HG02588 (cell line): ENCODE data around the gene OXCT1.
"Not testable (repeated sequence)": the region's sequence is repeated elsewhere in the genome, so short reads cannot be mapped to it uniquely, and the experiment has no call there.

Experiments used
- ATAC-seq: cut with Tn5 transposase; IDR thresholded peaks from one replicate; pipeline ENCODE4 v1.9.1; 2021; ENCODE audit warnings: mild to moderate bottlenecking, moderate library complexity; ENCODE audit not compliant: unreplicated experiment

Gene OXCT1

DNA sequence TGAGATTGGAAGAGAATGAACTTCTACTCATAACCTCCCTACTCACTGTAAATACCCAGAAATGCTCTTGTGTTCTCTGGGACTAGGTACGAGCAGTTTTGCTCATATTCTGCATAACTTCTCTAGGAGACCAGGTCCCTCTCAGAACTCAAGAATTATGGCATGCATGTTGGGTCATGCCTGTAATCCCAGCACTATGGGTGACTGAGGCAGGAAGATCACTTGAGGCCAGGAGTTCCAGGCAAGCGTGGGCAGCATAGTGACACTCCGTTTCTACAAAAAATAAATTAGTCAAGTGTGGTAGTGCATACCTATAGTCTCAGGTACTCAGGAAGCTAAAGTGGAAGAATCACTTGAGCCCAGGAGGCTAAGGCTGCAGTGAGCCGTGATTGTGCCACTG is 141.9 kb downstream of the OXCT1 start:
- no peak for ATAC-seq

GRCh38 chr5:41722359-41722950 is 147.8 kb downstream of the OXCT1 start:
- no peak for ATAC-seq

DNA sequence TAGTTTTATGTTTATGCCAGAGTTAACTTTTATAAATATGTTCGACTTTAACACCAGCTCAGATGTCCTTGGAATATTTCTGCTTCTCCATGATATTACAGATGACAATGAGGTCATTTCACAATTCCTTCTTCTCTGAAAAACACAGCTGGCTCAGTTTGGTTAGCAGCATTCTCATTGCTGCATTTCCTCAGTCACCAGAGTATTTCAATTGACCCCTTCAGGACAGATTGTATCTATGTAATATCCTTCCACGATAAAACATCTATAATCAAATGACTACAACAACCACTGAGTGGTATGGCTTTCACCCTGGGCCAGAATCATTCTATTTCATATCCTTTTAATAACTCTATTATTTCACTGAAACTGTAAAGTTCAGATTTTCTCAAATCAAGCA is 148.7 kb downstream of the OXCT1 start:
- ATAC-seq = no peak

- ATAC-seq = no peak
These were observed 153.8 kb downstream of the OXCT1 start for GRCh38 chr5:41716382-41716781.

- not testable (repeated sequence) for ATAC-seq
These were observed 155.8 kb downstream of the OXCT1 start for GRCh38 chr5:41714446-41714845.

DNA sequence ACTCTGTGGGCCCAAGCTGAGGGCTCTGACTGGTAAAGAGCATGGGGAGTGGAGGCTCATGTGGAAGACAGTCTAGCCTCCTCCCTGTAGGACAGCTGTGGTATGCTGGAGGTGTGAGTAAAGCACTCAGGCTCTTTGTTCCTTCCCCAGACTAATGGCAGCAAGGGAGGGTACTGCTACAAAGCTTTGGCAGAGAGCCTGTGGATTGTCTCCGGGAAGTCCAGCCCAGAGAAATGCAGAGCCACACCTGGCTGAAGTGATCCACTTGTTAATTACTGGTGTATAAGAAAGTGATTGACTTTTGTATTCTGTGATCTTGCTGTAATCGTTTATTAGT is 161.7 kb downstream of the OXCT1 start:
- ATAC-seq = peak; percentile 30

DNA sequence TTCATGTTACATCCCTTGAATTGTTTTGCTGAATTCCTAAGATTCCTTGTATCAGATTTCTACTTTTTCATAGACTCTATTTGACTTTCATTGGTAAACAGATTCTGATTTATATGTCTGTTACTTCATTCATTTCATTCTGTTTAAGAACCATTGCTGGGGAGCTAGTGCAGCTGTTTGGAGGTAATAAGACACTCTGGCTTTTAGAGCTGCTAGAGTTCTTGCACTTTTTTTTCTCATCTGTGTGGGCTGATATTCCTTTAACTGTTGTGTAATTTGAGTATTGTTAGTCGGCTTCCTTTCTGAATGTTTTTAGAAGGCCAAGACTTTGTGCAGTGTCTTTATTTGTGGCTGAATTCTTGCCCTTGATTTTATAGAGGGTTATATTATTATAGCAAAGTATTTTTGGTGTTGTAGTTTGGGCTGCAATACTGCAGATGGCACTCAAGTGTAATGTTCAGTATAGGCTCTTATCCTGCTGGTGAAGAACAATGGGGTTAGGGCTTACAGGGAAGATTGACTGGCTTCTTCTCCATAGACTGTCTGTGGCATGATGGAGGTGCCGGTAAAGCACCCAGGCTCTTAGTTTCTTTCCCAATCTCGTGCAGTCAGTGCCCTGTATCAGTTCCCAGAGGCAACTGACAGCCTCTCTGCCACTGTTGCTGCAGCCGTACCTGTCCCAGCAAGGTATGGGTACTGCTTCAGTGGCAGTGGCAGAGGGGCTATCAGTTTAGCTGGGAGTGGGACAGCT is 162.2 kb downstream of the OXCT1 start:
- peak; percentile 66 for ATAC-seq

GRCh38 chr5:41695920-41696582 is 174.2 kb downstream of the OXCT1 start:
- no peak for ATAC-seq

DNA sequence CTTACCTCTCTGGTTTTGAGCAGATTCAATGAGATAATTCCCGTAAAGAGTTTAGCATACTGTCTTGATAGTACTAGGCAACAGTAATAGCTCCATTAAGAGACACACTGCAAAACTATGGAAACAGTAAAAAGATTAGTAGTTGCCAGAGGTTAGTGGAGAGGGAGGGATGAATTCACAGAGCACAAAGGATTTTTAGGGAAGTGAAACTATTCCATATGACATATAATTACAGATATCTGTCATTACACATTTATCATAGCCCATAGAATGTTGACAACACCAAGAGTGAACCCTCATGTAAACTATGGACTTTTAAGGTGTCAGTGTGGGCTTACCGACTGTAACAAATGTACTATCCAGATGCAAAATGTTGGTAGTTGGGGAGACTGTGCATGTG is 183.5 kb downstream of the OXCT1 start:
- ATAC-seq = no peak

- no peak for ATAC-seq
These were observed 184.0 kb downstream of the OXCT1 start for GRCh38 chr5:41686191-41686590.

DNA sequence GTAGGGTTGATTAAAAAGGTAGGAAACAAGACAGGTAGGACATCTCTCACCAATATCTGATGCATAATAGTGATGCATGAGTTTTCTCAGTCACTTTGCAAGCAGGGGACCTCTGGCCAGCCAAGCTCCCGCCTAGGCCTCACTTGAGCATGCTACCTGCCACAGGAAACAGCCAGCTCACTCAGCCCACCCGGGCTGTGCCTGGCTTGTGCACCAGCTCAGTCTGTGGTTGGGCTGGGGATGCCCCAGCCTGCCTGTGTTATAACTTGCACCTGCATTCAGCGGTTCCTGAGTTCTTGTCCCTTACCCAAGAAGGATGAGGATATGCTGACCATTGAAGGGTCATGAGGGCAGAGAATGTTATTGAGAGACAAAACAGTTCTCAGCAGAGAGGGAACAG is 187.0 kb downstream of the OXCT1 start:
- ATAC-seq = no peak

DNA sequence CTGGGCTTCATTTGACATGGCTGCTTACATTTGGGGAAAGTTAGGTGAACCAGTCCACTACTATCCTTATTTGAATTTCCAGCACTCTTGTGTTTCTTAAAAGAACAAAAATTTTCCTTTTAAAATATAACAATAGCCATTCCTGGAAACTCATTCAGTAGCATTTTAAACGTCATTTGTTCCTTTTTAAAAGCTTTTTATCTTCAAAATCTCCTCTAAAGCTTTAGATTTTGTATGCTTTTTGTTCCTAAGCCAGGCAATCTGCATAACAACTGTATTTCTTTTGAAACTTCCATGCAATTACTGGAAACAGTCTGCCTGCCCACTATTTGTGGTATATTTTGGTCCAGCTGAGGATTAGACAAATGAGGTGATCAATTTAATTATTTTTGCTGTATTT is 187.6 kb downstream of the OXCT1 start:
- ATAC-seq = no peak

- ATAC-seq = no peak
These were observed 188.4 kb downstream of the OXCT1 start for GRCh38 chr5:41681840-41682239.
